H9 (cell line): ENCODE measurements around the gene MAP7. TPM values are rescaled to one million over a fixed set of nuclear protein-coding genes. Genes with fewer than 3 reads are reported as not detected.

Experiments used
- DNase-seq: peaks from one replicate; pipeline ENCODE4 v3.0.0-alpha.2; 2017
- H2AFZ ChIP-seq: one replicate; pipeline ENCODE4 v1.6.1; 2013; ENCODE audit warnings: mild to moderate bottlenecking, low read length, control low read depth, moderate library complexity
- H2AK5ac ChIP-seq: 2 replicates; pipeline ENCODE4 v1.6.1; 2013; ENCODE audit warnings: low read length, control low read depth, mixed read lengths; ENCODE audit not compliant: insufficient read length
- H2BK120ac ChIP-seq: one replicate; pipeline ENCODE4 v1.6.1; 2013; ENCODE audit warnings: low read depth, mild to moderate bottlenecking, low read length, control low read depth, inconsistent platforms; ENCODE audit not compliant: poor library complexity, severe bottlenecking
- H2BK12ac ChIP-seq: 2 replicates; pipeline ENCODE4 v1.6.1; 2013; ENCODE audit warnings: low read length, control low read depth, mixed read lengths, low read depth; ENCODE audit not compliant: insufficient read length
- H2BK15ac ChIP-seq: 2 replicates; pipeline ENCODE4 v1.6.1; 2013; ENCODE audit warnings: low read depth, low read length, control low read depth
- H2BK20ac ChIP-seq: one replicate; pipeline ENCODE4 v1.6.1; 2013; ENCODE audit warnings: low read depth, mild to moderate bottlenecking, low read length, control low read depth, inconsistent platforms; ENCODE audit not compliant: poor library complexity, severe bottlenecking
- H2BK5ac ChIP-seq: 2 replicates; pipeline ENCODE4 v1.6.1; 2013; ENCODE audit warnings: low read length, control low read depth, mixed read lengths; ENCODE audit not compliant: insufficient read length
- H3K14ac ChIP-seq: 2 replicates; pipeline ENCODE4 v1.6.1; 2013; ENCODE audit warnings: low read length, control low read depth; ENCODE audit not compliant: insufficient read depth
- H3K18ac ChIP-seq: 2 replicates; pipeline ENCODE4 v1.6.1; 2013; ENCODE audit warnings: low read depth, mild to moderate bottlenecking, mixed read lengths, low read length, control low read depth; ENCODE audit not compliant: insufficient read length
- H3K23ac ChIP-seq: 2 replicates; pipeline ENCODE4 v1.6.1; 2013; ENCODE audit warnings: low read length, control low read depth, mixed read lengths, low read depth; ENCODE audit not compliant: insufficient read length
- H3K23me2 ChIP-seq: 2 replicates; pipeline ENCODE4 v1.6.1; 2013; ENCODE audit warnings: low read depth, mild to moderate bottlenecking, mixed read lengths, low read length, control low read depth; ENCODE audit not compliant: insufficient read length, poor library complexity, severe bottlenecking
- H3K27ac ChIP-seq: 2 replicates; pipeline ENCODE4 v1.5.1; 2013; ENCODE audit warnings: low read length, control low read depth, mixed read lengths, low read depth; ENCODE audit not compliant: insufficient read length
- H3K27me3 ChIP-seq: 2 replicates; pipeline ENCODE4 v1.6.1; 2013; ENCODE audit warnings: low read length, control low read depth, inconsistent platforms; ENCODE audit not compliant: insufficient read depth
- H3K4ac ChIP-seq: 2 replicates; pipeline ENCODE4 v1.6.1; 2013; ENCODE audit warnings: low read depth, mild to moderate bottlenecking, control low read depth, inconsistent platforms, low read length, moderate library complexity
- H3K4me1 ChIP-seq: 2 replicates; pipeline ENCODE4 v1.6.1; 2013; ENCODE audit warnings: low read length, control low read depth, inconsistent platforms; ENCODE audit not compliant: insufficient read depth
- H3K4me2 ChIP-seq: 2 replicates; pipeline ENCODE4 v1.6.1; 2013; ENCODE audit warnings: low read length, control low read depth, mixed read lengths; ENCODE audit not compliant: insufficient read length, insufficient read depth
- H3K56ac ChIP-seq: 2 replicates; pipeline ENCODE4 v1.6.1; 2013; ENCODE audit warnings: low read depth, mild to moderate bottlenecking, mixed read lengths, low read length, control low read depth; ENCODE audit not compliant: insufficient read length
- H3K79me1 ChIP-seq: 2 replicates; pipeline ENCODE4 v1.6.1; 2013; ENCODE audit warnings: low read depth, mild to moderate bottlenecking, moderate library complexity, low read length, control low read depth, inconsistent platforms; ENCODE audit not compliant: insufficient read depth, poor library complexity, severe bottlenecking
- H3K79me2 ChIP-seq: 2 replicates; pipeline ENCODE4 v1.6.1; 2013; ENCODE audit warnings: low read length, control low read depth, inconsistent platforms; ENCODE audit not compliant: insufficient read depth
- H3K9ac ChIP-seq: 2 replicates; pipeline ENCODE4 v1.6.1; 2013; ENCODE audit warnings: low read length, control low read depth, mixed read lengths; ENCODE audit not compliant: insufficient read length; ENCODE audit errors: extremely low read depth
- H3K9me3 ChIP-seq: one replicate; pipeline ENCODE4 v1.6.1; 2013; ENCODE audit warnings: low read depth, low read length, inconsistent platforms; ENCODE audit not compliant: control insufficient read depth
- H3T11ph ChIP-seq: one replicate; pipeline ENCODE4 v1.6.1; 2013; ENCODE audit warnings: mild to moderate bottlenecking, low read length, control low read depth, inconsistent platforms
- H4K20me1 ChIP-seq: one replicate; pipeline ENCODE4 v1.6.1; 2013; ENCODE audit not compliant: control insufficient read depth, insufficient read length, insufficient read depth
- H4K5ac ChIP-seq: 2 replicates; pipeline ENCODE4 v1.6.1; 2013; ENCODE audit warnings: low read depth, mild to moderate bottlenecking, mixed read lengths, low read length, control low read depth; ENCODE audit not compliant: insufficient read length
- H4K8ac ChIP-seq: replicated peaks from 2 replicates; pipeline ENCODE4 v1.6.1; 2013; ENCODE audit warnings: low read length, control low read depth, mixed read lengths, low read depth; ENCODE audit not compliant: insufficient read length
- H4K91ac ChIP-seq: 2 replicates; pipeline ENCODE4 v1.6.1; 2013; ENCODE audit warnings: low read depth, mild to moderate bottlenecking, moderate library complexity, mixed read lengths, low read length, control low read depth; ENCODE audit not compliant: insufficient read length
- H3K27ac Mint-ChIP-seq, 3 experiments: 2 replicates in 2 of 3; 3 replicates in 1 of 3; pipeline ENCODE4 v1.8.0; 2020 to 2021; ENCODE audit warnings: mixed read lengths in 3 of 3, mild to moderate bottlenecking in 1 of 3, moderate library complexity in 1 of 3
- H3K27me3 Mint-ChIP-seq: 2 replicates; pipeline ENCODE4 v1.8.0; 2021; ENCODE audit warnings: low read depth, mild to moderate bottlenecking, moderate library complexity, mixed read lengths
- H3K36me3 Mint-ChIP-seq, 3 experiments: 2 replicates in 2 of 3; 3 replicates in 1 of 3; pipeline ENCODE4 v1.8.0; 2020 to 2021; ENCODE audit warnings: low read depth in 3 of 3, mixed read lengths in 3 of 3; ENCODE audit not compliant: insufficient read depth in 1 of 3
- H3K4me1 Mint-ChIP-seq, 2 experiments: 2 replicates each; pipeline ENCODE4 v1.8.0; 2020; ENCODE audit warnings: mixed read lengths in 2 of 2
- H3K4me3 Mint-ChIP-seq, 2 experiments: 2 replicates in 1 of 2; 3 replicates in 1 of 2; pipeline ENCODE4 v1.8.0; 2020 to 2021; ENCODE audit warnings: mild to moderate bottlenecking in 2 of 2, mixed read lengths in 2 of 2, moderate library complexity in 1 of 2
- H3K9me3 Mint-ChIP-seq, 2 experiments: 2 replicates in 1 of 2; 3 replicates in 1 of 2; pipeline ENCODE4 v1.8.0; 2020; ENCODE audit warnings: mild to moderate bottlenecking in 2 of 2, mixed read lengths in 2 of 2, moderate library complexity in 1 of 2
- CTCF ChIP-seq: fragments of 200-600 bp; sonication (generic); conservative IDR thresholded peaks from 3 replicates; pipeline ENCODE4 v1.8.0; 2021; ENCODE audit warnings: antibody characterized with exemption, mild to moderate bottlenecking
- WGBS: extraction: QIAGEN DNeasy Blood & Tissue Kit; methylation state at CpG from one replicate; pipeline ENCODE4 v1.1.7; 2013; ENCODE audit warnings: missing lambda C conversion rate, low lambda C conversion rate, mixed read lengths; ENCODE audit not compliant: insufficient read length; ENCODE audit errors: extremely low coverage; 5-methylcytosine and 5-hydroxymethylcytosine counted together
- total RNA-seq: library from RNA; stranded (reverse); gene quantifications from 2 replicates; pipeline ENCODE4 v1.2.1, GENCODE V29; 2021

The MAP7 gene
- total RNA-seq, 1 experiment from 2014 or later, result 51.1 TPM

GRCh38 chr6:136324686-136325380, 225.4 kb downstream of the MAP7 start:
- H4K91ac ChIP-seq, result no peak overlapping the region
- Mint-ChIP-seq H3K4me3 (no peak overlapping the region), H3K27me3 (no peaks in the 10 kb centered on the region), H3K4me1 (peaks cover 3 to 4% of the 10 kb centered on the region in 2 experiments; a peak in 3 of 4 replicates), H3K27ac (no peak overlapping the region), H3K9me3 (no peaks in the 10 kb centered on the region), H3K36me3 (no peaks in the 10 kb centered on the region)
- no peak overlapping the region for H4K8ac ChIP-seq
- no peak overlapping the region for H2BK120ac ChIP-seq
- H3K9me3 ChIP-seq, result no peaks in the 10 kb centered on the region
- no peaks in the 10 kb centered on the region for H3K4me1 ChIP-seq
- no peak overlapping the region for H3K9ac ChIP-seq
- H3K56ac ChIP-seq, result no peak overlapping the region
- no peak overlapping the region for H4K5ac ChIP-seq
- no peak overlapping the region for H2BK5ac ChIP-seq
- H3K23ac ChIP-seq, result no peak overlapping the region
- H2AFZ ChIP-seq, result no peak overlapping the region
- H3T11ph ChIP-seq, result no peak overlapping the region
- H2AK5ac ChIP-seq, result no peak overlapping the region
- WGBS, result no CpG with 5 or more reads among the region's 10 CpGs
- TF ChIP-seq CTCF, result no peak
- H3K4me2 ChIP-seq, result no peak overlapping the region
- H2BK20ac ChIP-seq, result no peak overlapping the region
- H3K27me3 ChIP-seq, result no peaks in the 10 kb centered on the region
- DNase-seq, result no peak
- no peaks in the 10 kb centered on the region for H3K79me1 ChIP-seq
- H3K14ac ChIP-seq, result no peak overlapping the region
- H2BK15ac ChIP-seq, result no peak overlapping the region
- H3K18ac ChIP-seq, result no peak overlapping the region
- no peak overlapping the region for H3K27ac ChIP-seq
- H4K20me1 ChIP-seq, result no peaks in the 10 kb centered on the region
- H3K4ac ChIP-seq, result no peak overlapping the region
- no peak overlapping the region for H2BK12ac ChIP-seq
- no peaks in the 10 kb centered on the region for H3K79me2 ChIP-seq
- no peaks in the 10 kb centered on the region for H3K23me2 ChIP-seq
